Measurements from ENCODE around the gene ANKRD13C. TPM values are rescaled to one million over a fixed set of nuclear protein-coding genes. Genes with fewer than 3 reads are reported as not detected.
"Not testable (repeated sequence)": the region's sequence is repeated elsewhere in the genome, so short reads cannot be mapped to it uniquely, and the experiment has no call there.

The ANKRD13C gene
- total RNA-seq, 1 donor from 2014 or later = 20.9 TPM

GRCh38 chr1:70383483-70383882, 29.0 kb upstream of the ANKRD13C start:
- no peak for TF ChIP-seq CTCF (IDR thresholded peaks at IDR 0.05)
- intact Hi-C loops (cut with DNase I) = no loop called here
- H3K27me3 ChIP-seq = no peaks in the 10 kb centered on the region
- no peaks in the 10 kb centered on the region for H3K36me3 ChIP-seq
- no peak overlapping the region for H3K27ac ChIP-seq
- H3K4me1 ChIP-seq = no peaks in the 10 kb centered on the region
- no peak overlapping the region for H3K4me3 ChIP-seq
- ATAC-seq = no peak
- DNase-seq = no peak
- no peaks in the 10 kb centered on the region for H3K9me3 ChIP-seq

- Histone ChIP-seq H3K4me3 (no peak overlapping the region), H3K9me3 (no peaks in the 10 kb centered on the region), H3K4me1 (no peaks in the 10 kb centered on the region), H3K27ac (no peak overlapping the region), H3K27me3 (no peaks in the 10 kb centered on the region), H3K36me3 (no peaks in the 10 kb centered on the region)
- ATAC-seq (no peak), DNase-seq (no peak)
- TF ChIP-seq CTCF (IDR thresholded peaks at IDR 0.05) = no peak
- intact Hi-C loops (cut with DNase I) = no loop called here
Measured at GRCh38 chr1:70382682-70383081, 28.2 kb upstream of the ANKRD13C start.

GRCh38 chr1:70376196-70376595, 21.7 kb upstream of the ANKRD13C start:
- DNase-seq (no peak), ATAC-seq (no peak)
- Histone ChIP-seq H3K9me3 (no peaks in the 10 kb centered on the region), H3K36me3 (no peaks in the 10 kb centered on the region), H3K27me3 (no peaks in the 10 kb centered on the region), H3K4me3 (no peak overlapping the region), H3K4me1 (no peaks in the 10 kb centered on the region), H3K27ac (no peak overlapping the region)
- TF ChIP-seq CTCF (IDR thresholded peaks at IDR 0.05) = no peak
- intact Hi-C loops (cut with DNase I) = no loop called here

- H3K4me1 ChIP-seq; H3K27ac ChIP-seq; intact Hi-C loops (cut with DNase I); H3K27me3 ChIP-seq; DNase-seq; H3K9me3 ChIP-seq; ATAC-seq; H3K36me3 ChIP-seq; H3K4me3 ChIP-seq: not testable (repeated sequence)
Measured at GRCh38 chr1:70373580-70373979, 19.1 kb upstream of the ANKRD13C start.

GRCh38 chr1:70372426-70372825, 17.9 kb upstream of the ANKRD13C start:
- ATAC-seq = no peak

GRCh38 chr1:70371586-70371985, 17.1 kb upstream of the ANKRD13C start:
- H3K9me3 ChIP-seq; H3K27ac ChIP-seq; intact Hi-C loops (cut with DNase I); H3K4me1 ChIP-seq; H3K36me3 ChIP-seq; ATAC-seq; DNase-seq; H3K4me3 ChIP-seq; H3K27me3 ChIP-seq: not testable (repeated sequence)

More at GRCh38 chr1:70372426-70372825, 17.9 kb upstream of the ANKRD13C start:
- Histone ChIP-seq H3K36me3 (no peaks in the 10 kb centered on the region), H3K27me3 (no peaks in the 10 kb centered on the region), H3K9me3 (no peaks in the 10 kb centered on the region), H3K27ac (no peak overlapping the region), H3K4me3 (no peak overlapping the region), H3K4me1 (no peaks in the 10 kb centered on the region)
- intact Hi-C loops (cut with DNase I) = no loop called here
- no peak for DNase-seq
- TF ChIP-seq CTCF (IDR thresholded peaks at IDR 0.05) = no peak

GRCh38 chr1:70367397-70367796, 12.9 kb upstream of the ANKRD13C start:
- ATAC-seq; H3K4me1 ChIP-seq; H3K9me3 ChIP-seq; H3K4me3 ChIP-seq; H3K27me3 ChIP-seq; H3K36me3 ChIP-seq; DNase-seq; intact Hi-C loops (cut with DNase I); H3K27ac ChIP-seq: not testable (repeated sequence)

GRCh38 chr1:70366997-70367396, 12.5 kb upstream of the ANKRD13C start:
- H3K36me3 ChIP-seq; intact Hi-C loops (cut with DNase I); H3K27me3 ChIP-seq; H3K4me3 ChIP-seq; H3K27ac ChIP-seq; DNase-seq; ATAC-seq; H3K9me3 ChIP-seq; H3K4me1 ChIP-seq: not testable (repeated sequence)

- DNase-seq; H3K27me3 ChIP-seq; H3K36me3 ChIP-seq; H3K4me1 ChIP-seq; H3K4me3 ChIP-seq; intact Hi-C loops (cut with DNase I); H3K9me3 ChIP-seq; ATAC-seq; H3K27ac ChIP-seq: not testable (repeated sequence)
Measured at GRCh38 chr1:70366425-70366952, 12.0 kb upstream of the ANKRD13C start.
